Activated CD8-positive, alpha-beta memory T cell treated with anti-CD3 and anti-CD28 coated beads, Interleukin-2, amount 50 U/mL, for 1 hour (primary cell): ENCODE measurements around the gene CCDC137.

Experiments
- DNase-seq: peaks from one replicate; pipeline ENCODE4 v3.0.0-alpha.2; 2020; ENCODE audit errors: extremely low read depth

The CCDC137 gene

DNA sequence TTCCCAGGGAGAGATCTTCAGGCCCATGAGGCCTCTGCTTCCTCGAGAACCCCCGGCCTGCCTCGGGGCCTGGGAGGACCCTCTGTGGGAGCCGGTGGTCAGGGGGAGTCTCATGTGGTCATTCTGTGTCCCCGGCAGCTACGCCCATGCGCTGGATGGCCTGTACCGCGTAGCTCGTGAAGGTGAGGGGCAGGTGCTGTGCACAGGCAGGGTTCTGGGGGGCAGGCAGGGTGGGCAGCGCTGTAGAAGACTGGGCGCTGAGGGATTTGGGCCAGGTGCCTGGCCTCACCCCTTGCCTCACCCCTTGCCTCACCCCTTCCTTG is 50.1 kb downstream of the CCDC137 start:
- DNase-seq, result no peak

DNA sequence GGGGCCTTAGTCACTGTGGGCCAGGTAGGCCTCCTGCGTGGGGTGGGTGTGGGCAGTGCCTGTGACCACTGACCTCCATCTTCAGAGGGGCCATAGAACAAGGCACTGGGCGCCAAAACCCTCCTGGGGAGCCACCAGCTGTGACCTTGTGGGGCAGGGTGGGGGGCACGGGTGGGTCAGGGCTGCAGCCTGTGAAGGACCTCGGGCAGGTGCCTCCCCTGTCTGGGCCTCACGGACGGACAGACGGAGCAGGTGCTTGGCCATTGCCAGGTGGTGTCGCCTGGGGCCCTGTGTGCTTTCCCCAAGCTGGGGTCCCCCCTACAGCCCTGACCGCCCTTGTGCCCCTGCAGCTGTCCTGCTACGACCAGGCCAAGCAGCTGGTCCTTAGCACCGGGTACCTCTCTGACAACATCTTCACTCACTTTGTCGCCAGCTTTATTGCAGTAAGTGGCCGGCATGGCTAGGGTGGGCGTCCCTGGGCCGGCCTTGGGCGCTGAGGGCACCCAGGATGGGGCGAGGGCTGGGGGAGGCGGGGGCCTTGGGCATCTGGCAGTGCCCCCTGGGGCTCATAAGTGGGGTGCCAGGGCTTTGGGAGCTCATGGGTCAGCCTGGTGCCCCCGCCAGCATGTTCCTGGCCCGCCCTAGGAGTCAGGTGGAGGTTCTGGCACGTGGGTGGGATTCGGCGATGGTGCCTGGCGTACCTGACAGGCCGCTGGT is 50.7 kb downstream of the CCDC137 start:
- DNase-seq, result no peak

GRCh38 chr17:81717766-81718089 is 51.2 kb downstream of the CCDC137 start:
- no peak for DNase-seq

GRCh38 chr17:81719410-81720266 is 53.1 kb downstream of the CCDC137 start:
- no peak for DNase-seq

DNA sequence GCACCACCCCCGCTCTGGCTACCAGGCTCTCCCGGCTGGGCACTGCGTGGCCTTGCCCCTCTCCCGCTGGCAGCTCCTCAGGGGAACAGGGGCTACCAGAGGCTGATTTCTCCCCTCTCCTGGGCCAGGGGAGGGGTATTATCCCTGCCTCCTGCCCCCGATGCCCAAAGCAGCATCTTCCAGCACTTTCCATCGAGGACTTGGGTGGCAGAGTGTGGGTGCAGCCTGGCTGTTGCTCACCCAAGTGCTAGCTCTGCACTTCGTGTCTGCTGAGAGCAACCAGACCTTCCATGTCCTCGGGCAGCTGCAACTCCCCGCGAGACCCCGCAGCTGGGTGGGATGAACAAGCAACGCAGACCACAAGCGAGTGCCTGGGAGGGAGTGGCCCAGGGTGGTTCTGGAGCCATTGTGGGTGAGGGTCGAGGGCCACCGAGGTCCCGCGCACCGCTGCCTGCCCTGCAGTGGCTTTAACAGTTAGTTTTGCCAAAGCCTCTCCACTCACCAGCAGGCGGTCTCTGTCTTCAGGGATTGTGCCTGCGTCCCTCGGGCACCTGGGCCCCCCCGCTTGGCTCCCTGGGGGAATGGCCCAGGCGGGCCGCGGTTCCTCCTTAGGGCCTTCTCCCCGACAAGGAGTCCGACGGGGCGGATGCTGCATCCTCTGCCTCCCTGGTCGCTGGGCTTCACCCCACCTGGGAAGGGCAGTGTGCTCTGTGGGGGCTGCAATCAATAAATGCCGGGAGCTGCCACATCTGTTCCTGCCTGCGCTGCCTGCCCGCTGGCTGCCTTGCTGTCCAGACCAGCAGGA is 53.9 kb downstream of the CCDC137 start:
- no peak for DNase-seq

DNA sequence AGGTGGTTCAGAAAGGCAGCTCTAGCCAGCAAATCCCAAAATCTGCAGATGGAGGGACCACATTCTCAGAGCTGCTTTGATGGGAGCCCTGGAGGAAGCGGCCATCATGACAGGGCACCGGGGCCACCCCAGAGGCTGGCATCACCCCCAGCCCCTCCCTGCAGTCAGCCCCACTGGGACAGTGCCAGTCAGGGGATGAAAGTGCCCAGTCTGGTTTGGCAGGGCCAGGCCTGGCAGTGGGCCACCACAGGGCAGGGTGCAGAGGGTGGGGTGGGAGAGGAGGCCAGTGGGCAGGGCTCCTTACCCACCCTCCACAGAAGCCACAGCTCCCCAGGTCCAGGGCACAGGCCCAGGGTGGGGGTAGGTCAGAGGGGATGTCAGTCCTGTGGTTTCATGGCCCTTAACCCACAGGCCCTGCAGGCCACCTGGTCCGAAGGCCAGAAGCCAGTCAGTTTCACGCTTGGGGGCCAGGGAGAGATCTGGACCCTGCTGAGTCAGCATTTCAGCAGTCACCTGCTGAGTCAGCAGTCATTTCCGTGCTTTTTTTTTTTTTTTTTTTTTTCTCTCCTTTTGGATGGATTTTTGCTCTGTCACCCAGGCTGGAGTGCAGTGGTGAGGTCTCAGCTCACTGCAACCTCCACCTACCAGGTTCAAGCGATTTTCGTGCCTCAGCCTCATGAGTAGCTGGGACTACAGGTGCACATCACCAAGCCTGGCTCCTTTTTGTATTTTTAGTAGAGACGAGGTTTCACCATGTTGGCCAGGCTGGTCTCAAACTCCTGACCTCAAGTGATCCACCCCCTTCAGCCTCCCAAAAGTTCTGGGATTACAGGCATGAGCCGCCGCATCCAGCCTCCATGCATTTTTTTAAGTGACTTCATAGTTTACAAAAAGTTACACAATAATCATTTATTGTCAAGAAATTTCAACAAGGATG is 55.9 kb downstream of the CCDC137 start:
- DNase-seq, result no peak
